GM23248 (cell line): Measurements from ENCODE around the gene DHX9.

Experiments used
- EZH2 ChIP-seq: fragments of 200-600 bp; sonication (generic); IDR thresholded peaks from 2 replicates; pipeline ENCODE4 v1.6.1; 2018; ENCODE audit warnings: antibody characterized with exemption, mild to moderate bottlenecking; ENCODE audit not compliant: insufficient read depth, poor library complexity, severe bottlenecking
- EZH2phosphoT487 ChIP-seq: fragments of 200-600 bp; sonication (generic); IDR thresholded peaks from 2 replicates; pipeline ENCODE4 v1.6.1; 2018; ENCODE audit warnings: antibody characterized with exemption, moderate library complexity, mild to moderate bottlenecking, low read depth; ENCODE audit not compliant: insufficient read depth

- TF ChIP-seq EZH2 (no peak), EZH2phosphoT487 (no peak)
Observed at GRCh38 chr1:182875889-182876288, 36.7 kb downstream of the DHX9 start.
